Nephron progenitor cell (in vitro differentiated cells): ENCODE results near the gene CISD3.

Experiments
- DNase-seq: peaks from one replicate; pipeline ENCODE4 v3.0.0; 2021
- H3K27ac Mint-ChIP-seq: 2 replicates; pipeline ENCODE4 v1.8.0; 2021; ENCODE audit warnings: mild to moderate bottlenecking, moderate library complexity, mixed read lengths
- H3K27me3 Mint-ChIP-seq: 2 replicates; pipeline ENCODE4 v1.8.0; 2021; ENCODE audit warnings: mild to moderate bottlenecking, low read depth, mixed read lengths; ENCODE audit not compliant: poor library complexity
- H3K36me3 Mint-ChIP-seq: 2 replicates; pipeline ENCODE4 v1.8.0; 2021; ENCODE audit warnings: low read depth, mixed read lengths
- H3K4me1 Mint-ChIP-seq: 2 replicates; pipeline ENCODE4 v1.8.0; 2021; ENCODE audit warnings: mixed read lengths
- H3K4me3 Mint-ChIP-seq: 2 replicates; pipeline ENCODE4 v1.8.0; 2021; ENCODE audit warnings: mild to moderate bottlenecking, moderate library complexity, mixed read lengths
- H3K9me3 Mint-ChIP-seq: 2 replicates; pipeline ENCODE4 v1.8.0; 2021; ENCODE audit warnings: mild to moderate bottlenecking, moderate library complexity, mixed read lengths
- CTCF ChIP-seq: fragments of 200-600 bp; sonication (generic); IDR thresholded peaks from 2 replicates; pipeline ENCODE4 v1.5.0; 2021; ENCODE audit warnings: antibody characterized with exemption

CISD3 gene

GRCh38 chr17:38710985-38711384 is 19.2 kb upstream of the CISD3 start:
- Mint-ChIP-seq H3K27me3 (no peaks in the 10 kb centered on the region), H3K4me3 (peak overlapping the region; percentile 59), H3K27ac (peak overlapping the region; percentile 68), H3K36me3 (peaks cover 31% of the 10 kb centered on the region), H3K9me3 (no peaks in the 10 kb centered on the region), H3K4me1 (peaks cover 67% of the 10 kb centered on the region)
- DNase-seq = no peak
- no peak for TF ChIP-seq CTCF

- Mint-ChIP-seq H3K9me3 (no peaks in the 10 kb centered on the region), H3K36me3 (peaks cover 37% of the 10 kb centered on the region), H3K27ac (no peak overlapping the region), H3K4me1 (peaks cover 61% of the 10 kb centered on the region), H3K4me3 (peak overlapping the region; percentile 59), H3K27me3 (peaks cover 1% of the 10 kb centered on the region)
- no peak for DNase-seq
- no peak for TF ChIP-seq CTCF
Observed at GRCh38 chr17:38711792-38712571, 18.2 kb upstream of the CISD3 start.

GRCh38 chr17:38712593-38712992 is 17.5 kb upstream of the CISD3 start:
- peaks cover 41% of the 10 kb centered on the region for H3K36me3 Mint-ChIP-seq
- DNase-seq = no peak
- H3K4me3 Mint-ChIP-seq = no peak overlapping the region
- peaks cover 56% of the 10 kb centered on the region for H3K4me1 Mint-ChIP-seq
- peaks cover 3% of the 10 kb centered on the region for H3K27me3 Mint-ChIP-seq
- H3K27ac Mint-ChIP-seq = no peak overlapping the region
- H3K9me3 Mint-ChIP-seq = no peaks in the 10 kb centered on the region
- no peak for TF ChIP-seq CTCF

GRCh38 chr17:38713456-38714075 is 16.6 kb upstream of the CISD3 start:
- H3K36me3 Mint-ChIP-seq = peaks cover 46% of the 10 kb centered on the region
- no peak for TF ChIP-seq CTCF
- H3K4me1 Mint-ChIP-seq = peaks cover 52% of the 10 kb centered on the region
- no peak overlapping the region for H3K27ac Mint-ChIP-seq
- peaks cover 3% of the 10 kb centered on the region for H3K27me3 Mint-ChIP-seq
- DNase-seq = no peak
- no peak overlapping the region for H3K4me3 Mint-ChIP-seq
- H3K9me3 Mint-ChIP-seq = no peaks in the 10 kb centered on the region

GRCh38 chr17:38715216-38715943 is 14.8 kb upstream of the CISD3 start:
- Mint-ChIP-seq H3K27ac (no peak overlapping the region), H3K27me3 (peaks cover 3% of the 10 kb centered on the region), H3K4me3 (no peak overlapping the region), H3K36me3 (peaks cover 37% of the 10 kb centered on the region), H3K4me1 (peaks cover 50% of the 10 kb centered on the region), H3K9me3 (no peaks in the 10 kb centered on the region)
- no peak for TF ChIP-seq CTCF
- no peak for DNase-seq
